Dendritic cell treated with granulocyte-macrophage colony-stimulating factor and Interleukin-4, amounts not matched to agents 40 ng/mL and 50 ng/mL, for 4 days (primary cell): Measurements from ENCODE around the gene UBA1.

Source experiments
- H3K27ac Mint-ChIP-seq: one replicate; pipeline ENCODE4 v1.8.0; 2022; ENCODE audit warnings: mild to moderate bottlenecking, mixed read lengths
- H3K27me3 Mint-ChIP-seq: one replicate; pipeline ENCODE4 v1.8.0; 2022; ENCODE audit warnings: mild to moderate bottlenecking, mixed read lengths
- H3K36me3 Mint-ChIP-seq: one replicate; pipeline ENCODE4 v1.8.0; 2022; ENCODE audit warnings: low read depth, mixed read lengths
- H3K4me1 Mint-ChIP-seq: one replicate; pipeline ENCODE4 v1.8.0; 2022; ENCODE audit warnings: low read depth, mixed read lengths
- H3K4me3 Mint-ChIP-seq: one replicate; pipeline ENCODE4 v1.8.0; 2022; ENCODE audit warnings: mild to moderate bottlenecking, moderate library complexity, mixed read lengths
- H3K9me3 Mint-ChIP-seq: one replicate; pipeline ENCODE4 v1.8.0; 2022; ENCODE audit warnings: mixed read lengths
- intact Hi-C: fragments of 100-400 bp; cut with micrococcal nuclease; formaldehyde crosslinking; loops from one replicate; pipeline ENCODE4 v1.15.0; 2022

UBA1 gene

DNA sequence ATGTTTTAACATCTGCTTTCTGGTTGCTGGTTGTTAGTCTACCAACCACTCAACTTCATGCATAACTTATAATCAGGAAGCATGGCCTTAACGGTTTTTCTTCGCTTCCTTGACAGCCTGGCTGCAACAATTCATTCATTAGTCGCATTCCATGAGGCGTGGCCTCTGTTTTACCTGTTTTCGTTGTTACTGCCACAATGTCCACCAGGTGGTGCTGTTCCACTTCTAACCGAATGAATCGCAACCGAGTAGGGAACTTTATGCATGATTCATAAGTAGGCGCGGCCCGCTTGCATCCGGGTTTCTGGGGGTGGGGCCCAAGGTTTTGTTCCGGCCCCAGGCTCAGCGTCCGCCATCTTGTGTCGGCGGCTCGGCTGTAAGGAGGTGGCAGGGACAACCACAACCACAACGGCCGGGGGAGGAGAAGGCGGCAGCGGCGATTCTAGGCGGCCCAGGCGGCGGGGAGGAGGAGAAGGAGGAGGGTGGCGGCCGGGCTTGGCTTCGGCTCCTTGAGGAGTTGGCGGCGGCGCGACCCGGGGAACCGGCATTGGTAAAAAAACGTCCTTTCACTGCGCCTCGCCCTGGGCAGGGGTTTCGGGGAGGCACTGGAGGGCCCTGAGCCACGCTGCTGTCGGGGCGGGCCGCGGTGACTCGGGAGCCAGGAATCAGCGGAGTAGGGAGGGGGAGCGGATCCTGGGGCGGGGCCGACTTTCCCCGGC, at the start of gene UBA1:
Gene UBA1 (plus strand): TSS at position 355 of the 719 bp plus-strand sequence. CDS start 4,974 bp downstream, outside the sequence.
- intact Hi-C loops, result loop anchor here (1.0 to 10.0 kb wide), 4 partner anchors 121 to 834 kb away; no protein-coding TSS in a partner anchor
- H3K27me3 Mint-ChIP-seq, result no peaks in the 10 kb centered on the region
- peaks cover 58% of the 10 kb centered on the region for H3K36me3 Mint-ChIP-seq
- H3K4me3 Mint-ChIP-seq, result peak within 1 kb of the TSS; percentile 89
- peaks cover 45% of the 10 kb centered on the region for H3K4me1 Mint-ChIP-seq
- H3K9me3 Mint-ChIP-seq, result no peaks in the 10 kb centered on the region
- peak within 1 kb of the TSS; percentile 95 for H3K27ac Mint-ChIP-seq

DNA sequence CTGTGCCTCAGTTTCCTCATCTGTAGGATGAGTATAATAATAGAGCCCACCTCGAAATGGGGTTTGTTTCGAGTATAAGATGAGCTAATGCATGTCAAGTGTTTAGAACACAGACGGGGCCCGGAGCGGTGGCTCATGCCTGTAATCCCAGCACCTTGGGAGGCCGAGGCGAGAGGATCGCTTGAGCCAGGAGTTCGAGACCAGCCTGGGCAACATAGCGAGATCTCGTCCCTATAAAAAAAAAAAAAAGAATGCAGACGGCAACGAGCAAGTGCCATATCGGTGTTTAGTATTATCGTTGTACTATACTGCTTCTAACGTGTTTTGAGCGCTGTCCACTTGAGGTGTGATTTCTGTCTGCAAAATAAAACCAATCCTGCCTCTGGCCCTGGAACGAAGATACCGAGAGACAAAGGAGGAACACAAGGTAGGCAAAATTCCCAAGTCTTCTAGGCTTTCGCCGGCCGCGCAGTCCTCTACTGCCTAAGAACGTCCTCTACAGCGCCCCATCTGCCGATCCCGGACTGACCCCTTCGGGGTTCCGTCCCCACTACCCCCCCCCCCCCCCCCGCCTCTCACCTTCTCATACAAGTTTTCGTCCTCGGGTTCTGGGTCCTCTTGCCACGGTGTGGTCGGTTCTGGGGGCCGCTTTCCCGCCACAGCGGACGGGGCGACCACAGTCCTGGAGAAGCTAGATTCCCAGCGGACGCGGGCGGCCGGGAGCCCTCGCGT, 49.6 kb upstream of the UBA1 start:
- Mint-ChIP-seq H3K27ac (peak overlapping the region; percentile 99), H3K9me3 (no peaks in the 10 kb centered on the region), H3K27me3 (no peaks in the 10 kb centered on the region), H3K4me1 (peaks cover 36% of the 10 kb centered on the region), H3K36me3 (peaks cover 69% of the 10 kb centered on the region), H3K4me3 (peak overlapping the region; percentile 97)
- intact Hi-C loops, result loop anchor here (2.0 kb wide), 1 partner anchor 15 kb away; no protein-coding TSS in a partner anchor

- intact Hi-C loops, result loop anchor here (2.0 kb wide), 1 partner anchor 16 kb away; no protein-coding TSS in a partner anchor
- peak within 1 kb of the TSS; percentile 97 for H3K4me3 Mint-ChIP-seq
- peak within 1 kb of the TSS; percentile 99 for H3K27ac Mint-ChIP-seq
- H3K4me1 Mint-ChIP-seq, result peaks cover 36% of the 10 kb centered on the region
- H3K27me3 Mint-ChIP-seq, result no peaks in the 10 kb centered on the region
- no peaks in the 10 kb centered on the region for H3K9me3 Mint-ChIP-seq
- peaks cover 67% of the 10 kb centered on the region for H3K36me3 Mint-ChIP-seq
Observed at GRCh38 chrX:47144626-47145394, 48.8 kb upstream of the UBA1 start, which contains the start of the genes NDUFB11 and RBM10. NDUFB11 (minus strand) TSS chrX:47144702; CDS start chrX:47144679, 23 bp downstream. RBM10 (plus strand) TSS chrX:47145221; CDS start chrX:47147482, 2,261 bp downstream.

GRCh38 chrX:47145395-47146120, 48.1 kb upstream of the UBA1 start:
- Mint-ChIP-seq H3K27me3 (no peaks in the 10 kb centered on the region), H3K9me3 (no peaks in the 10 kb centered on the region), H3K4me1 (peaks cover 32% of the 10 kb centered on the region), H3K4me3 (peak overlapping the region; percentile 97), H3K36me3 (peaks cover 68% of the 10 kb centered on the region), H3K27ac (peak overlapping the region; percentile 99)
- intact Hi-C loops, result loop anchor here (2.0 kb wide), 1 partner anchor 17 kb away; no protein-coding TSS in a partner anchor

- peak overlapping the region; percentile 97 for H3K4me3 Mint-ChIP-seq
- peak overlapping the region; percentile 99 for H3K27ac Mint-ChIP-seq
- H3K9me3 Mint-ChIP-seq, result no peaks in the 10 kb centered on the region
- H3K4me1 Mint-ChIP-seq, result peaks cover 28% of the 10 kb centered on the region
- H3K27me3 Mint-ChIP-seq, result no peaks in the 10 kb centered on the region
- H3K36me3 Mint-ChIP-seq, result peaks cover 68% of the 10 kb centered on the region
- intact Hi-C loops, result no loop called here
Observed at GRCh38 chrX:47146121-47146935, 47.3 kb upstream of the UBA1 start.

DNA sequence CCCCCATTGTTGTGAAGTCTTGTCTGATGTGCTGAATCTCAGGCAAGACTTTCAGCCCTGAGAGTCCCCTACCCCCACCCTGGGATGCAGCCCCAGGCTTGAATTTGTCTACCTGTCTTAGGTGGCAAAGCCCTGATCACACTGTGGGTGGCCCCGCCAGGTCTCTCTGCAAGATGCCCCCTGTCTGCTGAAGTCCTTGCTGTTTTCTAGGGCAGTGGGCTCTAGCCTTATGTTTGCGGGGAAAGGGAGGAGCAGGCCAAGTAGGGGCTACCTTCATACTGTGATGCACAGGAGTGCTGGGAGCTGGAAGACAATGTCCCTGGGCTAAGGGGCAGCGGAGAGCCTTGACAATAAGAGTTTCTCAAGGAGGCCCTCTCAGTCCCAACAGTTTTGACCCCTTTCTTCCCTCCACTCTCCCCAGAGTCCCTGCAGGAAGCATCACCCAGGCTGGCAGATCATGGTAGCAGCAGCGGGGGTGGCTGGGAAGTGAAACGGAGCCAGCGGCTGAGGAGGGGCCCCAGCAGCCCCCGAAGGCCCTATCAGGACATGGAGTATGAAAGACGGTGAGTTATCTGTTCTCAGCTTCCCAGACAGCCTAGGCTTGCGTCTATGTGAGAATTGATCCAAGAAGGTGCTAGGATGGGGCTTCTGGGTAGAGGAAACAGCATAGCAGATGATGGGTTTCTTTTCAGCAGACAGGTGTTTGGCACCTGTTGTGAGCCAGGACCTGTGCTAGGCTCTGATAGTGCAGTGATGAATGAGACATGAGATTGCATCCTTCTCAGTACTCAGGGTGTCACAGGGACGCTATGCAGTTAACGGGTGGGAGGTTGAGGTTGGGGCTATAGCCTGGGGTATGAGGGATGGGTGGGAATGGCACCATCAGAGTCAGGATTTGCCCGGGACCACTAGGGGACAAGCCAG, 46.4 kb upstream of the UBA1 start:
- intact Hi-C loops, result no loop called here
- Mint-ChIP-seq H3K4me1 (peaks cover 28% of the 10 kb centered on the region), H3K36me3 (peaks cover 67% of the 10 kb centered on the region), H3K27ac (peak overlapping the region; percentile 45), H3K27me3 (no peaks in the 10 kb centered on the region), H3K4me3 (peak overlapping the region; percentile 6), H3K9me3 (no peaks in the 10 kb centered on the region)

GRCh38 chrX:47148946-47149345, 44.7 kb upstream of the UBA1 start:
- Mint-ChIP-seq H3K27me3 (no peaks in the 10 kb centered on the region), H3K27ac (no peak overlapping the region), H3K4me1 (peaks cover 16% of the 10 kb centered on the region), H3K36me3 (peaks cover 68% of the 10 kb centered on the region), H3K9me3 (no peaks in the 10 kb centered on the region), H3K4me3 (no peak overlapping the region)
- intact Hi-C loops, result no loop called here

GRCh38 chrX:47151435-47151834, 42.2 kb upstream of the UBA1 start:
- peaks cover 8% of the 10 kb centered on the region for H3K4me1 Mint-ChIP-seq
- H3K4me3 Mint-ChIP-seq, result no peak overlapping the region
- peaks cover 70% of the 10 kb centered on the region for H3K36me3 Mint-ChIP-seq
- intact Hi-C loops, result no loop called here
- H3K27me3 Mint-ChIP-seq, result no peaks in the 10 kb centered on the region
- H3K27ac Mint-ChIP-seq, result no peak overlapping the region
- H3K9me3 Mint-ChIP-seq, result no peaks in the 10 kb centered on the region

GRCh38 chrX:47156611-47157520, 36.8 kb upstream of the UBA1 start:
- H3K36me3 Mint-ChIP-seq, result peaks cover 67% of the 10 kb centered on the region
- no peaks in the 10 kb centered on the region for H3K9me3 Mint-ChIP-seq

DNA sequence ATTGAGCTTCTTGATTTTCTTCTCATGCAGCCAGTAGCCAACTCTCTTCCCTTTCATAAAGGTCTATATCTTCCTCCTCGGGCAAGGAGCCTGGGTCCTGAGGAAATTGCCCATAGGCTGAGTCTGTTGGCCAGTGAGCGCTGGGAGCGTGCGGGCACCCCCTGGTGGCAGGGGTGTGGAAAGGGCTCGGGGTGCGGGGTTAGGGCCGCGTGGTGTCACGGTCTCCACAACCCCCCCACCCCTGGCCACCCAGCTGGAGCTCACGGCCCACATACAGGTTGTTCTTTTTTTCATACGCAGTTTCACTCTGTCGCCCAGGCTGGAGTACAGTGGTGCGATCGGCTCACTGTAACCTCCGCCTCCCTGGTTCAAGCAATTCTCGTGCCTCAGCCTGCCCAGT, 35.5 kb upstream of the UBA1 start:
- Mint-ChIP-seq H3K36me3 (peaks cover 67% of the 10 kb centered on the region), H3K4me1 (no peaks in the 10 kb centered on the region), H3K27ac (no peak overlapping the region), H3K4me3 (no peak overlapping the region), H3K9me3 (no peaks in the 10 kb centered on the region), H3K27me3 (no peaks in the 10 kb centered on the region)
- intact Hi-C loops, result no loop called here

More at GRCh38 chrX:47156611-47157520, 36.8 kb upstream of the UBA1 start:
- Mint-ChIP-seq H3K27me3 (no peaks in the 10 kb centered on the region), H3K4me1 (no peaks in the 10 kb centered on the region), H3K4me3 (no peak overlapping the region), H3K27ac (no peak overlapping the region)
- intact Hi-C loops, result no loop called here

DNA sequence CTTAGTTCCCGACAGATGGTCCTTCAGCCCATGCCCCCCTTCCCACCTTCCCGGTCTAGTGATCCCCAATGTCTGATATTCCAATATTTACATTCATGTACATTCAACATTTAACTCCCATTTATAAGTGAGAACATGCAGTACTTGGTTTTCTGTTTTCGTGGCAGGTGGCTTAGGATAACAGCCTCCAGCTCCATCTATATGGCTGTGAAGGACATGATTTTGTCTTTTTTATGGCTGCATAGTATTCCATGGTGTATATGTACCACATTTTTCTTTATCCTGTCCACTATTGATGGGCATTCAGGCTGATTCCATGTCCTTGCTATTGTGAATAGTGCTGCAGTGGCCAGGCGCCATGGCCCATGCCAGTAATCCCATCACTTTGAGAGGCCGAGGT, 34.8 kb upstream of the UBA1 start:
- H3K9me3 Mint-ChIP-seq, result no peaks in the 10 kb centered on the region
- peaks cover 66% of the 10 kb centered on the region for H3K36me3 Mint-ChIP-seq
- H3K27me3 Mint-ChIP-seq, result no peaks in the 10 kb centered on the region
- no peaks in the 10 kb centered on the region for H3K4me1 Mint-ChIP-seq
- intact Hi-C loops, result no loop called here
- no peak overlapping the region for H3K4me3 Mint-ChIP-seq
- no peak overlapping the region for H3K27ac Mint-ChIP-seq
